SW480 (cell line): ENCODE results near the gene SERINC4.

Source experiments
- DNase-seq: peaks from one replicate; pipeline ENCODE4 v3.0.0-alpha.2; 2016; ENCODE audit warnings: low spot score

SERINC4 gene

DNA sequence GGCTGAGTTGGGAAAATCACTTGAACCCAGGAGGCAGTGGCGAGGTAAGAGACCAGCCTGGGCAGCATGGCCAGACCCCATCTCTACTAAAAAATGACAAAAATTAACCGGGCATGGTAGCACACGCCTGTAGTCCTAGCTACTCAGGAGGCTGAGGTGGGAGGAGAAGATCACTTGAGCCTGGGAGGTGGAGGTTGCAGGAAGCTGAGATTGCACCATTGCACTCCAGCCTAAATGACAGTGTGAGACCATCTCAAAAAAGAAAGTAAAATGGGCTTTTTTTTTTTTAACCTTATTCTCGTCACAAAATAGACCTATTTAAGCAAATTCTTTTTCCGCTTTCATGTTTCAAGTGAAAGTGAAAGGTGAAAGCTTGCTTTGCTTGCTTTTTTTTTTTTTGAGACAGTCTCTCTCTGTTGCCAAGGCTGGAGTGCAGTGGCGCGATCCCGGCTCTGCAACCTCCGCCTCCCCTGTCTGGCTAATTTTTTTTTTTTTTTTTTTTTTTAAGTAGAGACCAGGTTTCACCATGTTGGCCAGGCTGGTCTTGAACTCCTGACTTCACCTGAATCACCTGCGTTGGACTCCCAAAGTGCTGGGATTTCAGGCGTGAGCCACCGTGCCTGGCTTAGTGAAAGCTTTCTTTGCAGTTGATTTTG is 50.2 kb downstream of the SERINC4 start:
- no peak for DNase-seq

- no peak for DNase-seq
Measured at GRCh38 chr15:43748376-43748775, 51.6 kb downstream of the SERINC4 start.

DNA sequence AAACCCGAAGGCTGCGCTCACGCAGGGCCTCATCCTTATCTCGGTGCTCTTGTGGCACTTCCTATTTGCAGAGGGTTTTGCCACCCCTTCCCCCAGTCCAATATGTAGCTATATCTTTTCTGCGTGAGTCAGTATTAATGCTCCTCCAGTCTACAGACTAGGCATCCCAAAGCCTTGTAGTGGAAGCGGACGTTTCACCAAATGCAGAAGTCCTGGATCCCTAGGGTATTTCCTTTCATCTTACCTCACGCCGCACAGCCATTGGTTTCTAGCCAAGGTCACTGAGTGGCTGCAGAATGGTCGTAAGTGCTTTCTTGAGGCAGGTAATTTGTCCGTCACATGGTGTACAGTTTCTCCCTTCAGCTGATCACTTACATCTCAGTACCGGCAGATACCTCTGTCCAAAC is 53.1 kb downstream of the SERINC4 start:
- DNase-seq = peak; percentile 34

GRCh38 chr15:43746245-43746902 is 53.6 kb downstream of the SERINC4 start, which contains the start of gene PDIA3:
TSS of gene PDIA3 (plus strand) at chr15:43746438. CDS start at chr15:43746540, 102 bp downstream.
- DNase-seq = peak; percentile 72
